HL-60 (cell line): ENCODE data around the gene KIFC1.

Experiments used
- CTCF ChIP-seq: IDR thresholded peaks from one replicate; pipeline ENCODE4 v1.5.1; 2011; ENCODE audit warnings: low read length, control low read depth, inconsistent platforms; ENCODE audit not compliant: insufficient read depth
- GABPA ChIP-seq: IDR thresholded peaks from 2 replicates; pipeline ENCODE4 v1.6.1; 2012; ENCODE audit warnings: low read depth
- POLR2AphosphoS5 ChIP-seq: IDR thresholded peaks from 2 replicates; pipeline ENCODE4 v1.6.1; 2012; ENCODE audit warnings: low read depth
- REST ChIP-seq: IDR thresholded peaks from 2 replicates; pipeline ENCODE4 v1.6.1; 2012; ENCODE audit warnings: low read depth; ENCODE audit not compliant: insufficient replicate concordance
- SPI1 ChIP-seq: IDR thresholded peaks from 2 replicates; pipeline ENCODE4 v1.6.1; 2012; ENCODE audit warnings: low read depth, mild to moderate bottlenecking, borderline replicate concordance

GRCh38 chr6:33380272-33380981 is 11.2 kb upstream of the KIFC1 start:
- TF ChIP-seq CTCF: no peak
- TF ChIP-seq REST: no peak
- TF ChIP-seq POLR2AphosphoS5: no peak
- no peak for TF ChIP-seq GABPA
- no peak for TF ChIP-seq SPI1
